Fibroblast of skin of left biceps (primary cell): Measurements from ENCODE around the gene CDC42BPA.
"Not testable (repeated sequence)": the region's sequence is repeated elsewhere in the genome, so short reads cannot be mapped to it uniquely, and the experiment has no call there.

ENCODE experiments used
- DNase-seq, 2 experiments: peaks; one replicate each; pipeline ENCODE4 v3.0.0-alpha.2; 2013; ENCODE audit warnings: low read depth in 2 of 2

CDC42BPA gene

GRCh38 chr1:227134686-227135314 lies 183.5 kb downstream of the CDC42BPA start:
- DNase-seq: no peak

GRCh38 chr1:227132695-227133094 lies 185.6 kb downstream of the CDC42BPA start:
- DNase-seq: not testable (repeated sequence)

GRCh38 chr1:227131193-227131592 lies 187.1 kb downstream of the CDC42BPA start:
- peak in 1 of 2 experiments; percentile 15 for DNase-seq

GRCh38 chr1:227127891-227128290 lies 190.4 kb downstream of the CDC42BPA start:
- no peak for DNase-seq

- no peak for DNase-seq
Observed at GRCh38 chr1:227125929-227126545, 192.3 kb downstream of the CDC42BPA start.

- no peak for DNase-seq
Observed at GRCh38 chr1:227124473-227124872, 193.8 kb downstream of the CDC42BPA start.

GRCh38 chr1:227120826-227121225 lies 197.5 kb downstream of the CDC42BPA start:
- DNase-seq: no peak

- DNase-seq: no peak
Observed at GRCh38 chr1:227112538-227112937, 205.8 kb downstream of the CDC42BPA start.

GRCh38 chr1:227111782-227112181 lies 206.5 kb downstream of the CDC42BPA start:
- DNase-seq: no peak

GRCh38 chr1:227105291-227105690 lies 213.0 kb downstream of the CDC42BPA start:
- not testable (repeated sequence) for DNase-seq

- no peak for DNase-seq
Observed at GRCh38 chr1:227102056-227102455, 216.2 kb downstream of the CDC42BPA start.

- no peak for DNase-seq
Observed at GRCh38 chr1:227094249-227094966, 223.9 kb downstream of the CDC42BPA start.

GRCh38 chr1:227093309-227093708 lies 225.0 kb downstream of the CDC42BPA start:
- no peak for DNase-seq

- no peak for DNase-seq
Observed at GRCh38 chr1:227092069-227092468, 226.2 kb downstream of the CDC42BPA start.

GRCh38 chr1:227086636-227087035 lies 231.7 kb downstream of the CDC42BPA start:
- DNase-seq: no peak

- no peak for DNase-seq
Observed at GRCh38 chr1:227082999-227083746, 235.1 kb downstream of the CDC42BPA start.

- no peak for DNase-seq
Observed at GRCh38 chr1:227077783-227078182, 240.5 kb downstream of the CDC42BPA start.

GRCh38 chr1:227073786-227074185 lies 244.5 kb downstream of the CDC42BPA start:
- no peak for DNase-seq

GRCh38 chr1:227072991-227073390 lies 245.3 kb downstream of the CDC42BPA start:
- DNase-seq: no peak

GRCh38 chr1:227071895-227072587 lies 246.3 kb downstream of the CDC42BPA start:
- DNase-seq: no peak

GRCh38 chr1:227070638-227071285 lies 247.5 kb downstream of the CDC42BPA start:
- DNase-seq: no peak
